ENCODE measurements around the gene AIF1. TPM values are rescaled to one million over a fixed set of nuclear protein-coding genes. Genes with fewer than 3 reads are reported as not detected.

Gene AIF1
- total RNA-seq, 1 donor from 2014 or later = not detected

DNA sequence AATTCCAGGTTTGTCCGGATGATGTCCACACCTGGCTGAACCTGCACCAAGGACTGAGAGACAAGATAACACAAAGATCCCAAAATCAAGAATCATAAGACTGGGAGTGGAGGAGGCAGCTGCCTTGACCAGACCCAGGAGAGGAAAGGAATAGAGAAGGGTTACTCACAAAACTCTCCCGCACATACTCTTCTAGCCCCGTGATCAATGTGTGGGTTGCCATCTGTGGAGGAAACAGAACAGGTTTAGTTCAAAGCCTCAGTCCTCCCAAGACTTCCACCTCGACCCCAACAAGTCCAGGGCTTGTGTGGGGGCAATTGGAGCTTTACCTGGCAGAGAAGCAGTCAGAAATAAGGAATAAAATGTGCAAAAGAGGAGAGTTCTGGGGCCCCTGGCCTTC is 26.3 kb downstream of the AIF1 start:
- no peak for DNase-seq (ENCODE audit: low read depth)

GRCh38 chr6:31642798-31643570 is 27.9 kb downstream of the AIF1 start:
- DNase-seq (ENCODE audit: low read depth) = no peak

DNA sequence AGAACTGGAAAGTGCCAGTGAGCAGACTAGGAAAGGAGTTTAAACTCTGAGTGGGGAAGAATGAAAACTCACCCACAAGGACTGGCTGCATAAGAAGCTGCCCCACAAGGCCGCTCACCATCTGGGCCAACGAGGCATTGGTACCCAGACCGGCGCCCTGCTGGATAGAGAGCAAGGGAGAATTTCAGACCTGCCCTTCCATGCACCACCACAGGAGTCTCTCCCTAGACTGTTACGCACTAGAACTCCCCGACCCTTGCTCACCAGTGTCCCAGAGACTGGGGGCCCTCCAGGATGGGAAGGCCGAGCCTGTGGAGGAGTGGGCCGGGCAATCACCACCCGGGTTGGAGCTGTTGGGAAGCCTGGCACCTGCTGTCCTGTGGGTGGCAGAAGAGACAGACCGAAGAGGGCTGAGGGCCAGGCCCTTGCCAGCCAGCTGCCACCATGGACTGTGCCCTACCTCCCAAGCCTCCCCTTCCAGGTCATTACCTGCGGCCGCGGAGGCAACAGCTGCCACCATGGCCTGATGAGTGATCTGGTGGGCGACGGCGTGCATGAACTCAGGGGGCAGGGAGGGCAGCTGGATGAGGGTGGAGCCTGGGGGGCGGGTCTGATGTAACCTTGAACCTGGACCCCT is 28.9 kb downstream of the AIF1 start:
- DNase-seq (ENCODE audit: low read depth) = no peak

DNA sequence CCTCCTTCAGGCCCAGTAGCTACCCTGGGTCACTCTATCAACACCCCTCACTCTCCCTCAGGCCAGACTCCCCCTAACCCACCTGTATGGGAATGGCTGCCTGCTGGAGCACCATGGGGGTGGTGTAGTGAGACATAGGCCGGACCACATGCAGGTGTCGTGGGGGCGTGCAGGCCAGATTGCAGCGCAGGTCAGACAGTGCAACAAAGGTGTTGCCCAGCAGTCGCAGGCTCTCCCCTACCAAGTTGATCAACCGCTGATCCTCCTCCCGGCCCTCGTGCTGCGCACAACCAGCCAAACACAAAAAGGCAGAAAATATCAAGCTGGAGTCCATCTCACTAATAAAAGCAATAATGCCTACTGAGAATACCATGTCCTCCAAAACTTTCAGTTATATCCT is 30.3 kb downstream of the AIF1 start:
- DNase-seq (ENCODE audit: low read depth) = no peak

- DNase-seq (ENCODE audit: low read depth) = peak; percentile 83
Observed at GRCh38 chr6:31651602-31652191, 36.7 kb downstream of the AIF1 start.

DNA sequence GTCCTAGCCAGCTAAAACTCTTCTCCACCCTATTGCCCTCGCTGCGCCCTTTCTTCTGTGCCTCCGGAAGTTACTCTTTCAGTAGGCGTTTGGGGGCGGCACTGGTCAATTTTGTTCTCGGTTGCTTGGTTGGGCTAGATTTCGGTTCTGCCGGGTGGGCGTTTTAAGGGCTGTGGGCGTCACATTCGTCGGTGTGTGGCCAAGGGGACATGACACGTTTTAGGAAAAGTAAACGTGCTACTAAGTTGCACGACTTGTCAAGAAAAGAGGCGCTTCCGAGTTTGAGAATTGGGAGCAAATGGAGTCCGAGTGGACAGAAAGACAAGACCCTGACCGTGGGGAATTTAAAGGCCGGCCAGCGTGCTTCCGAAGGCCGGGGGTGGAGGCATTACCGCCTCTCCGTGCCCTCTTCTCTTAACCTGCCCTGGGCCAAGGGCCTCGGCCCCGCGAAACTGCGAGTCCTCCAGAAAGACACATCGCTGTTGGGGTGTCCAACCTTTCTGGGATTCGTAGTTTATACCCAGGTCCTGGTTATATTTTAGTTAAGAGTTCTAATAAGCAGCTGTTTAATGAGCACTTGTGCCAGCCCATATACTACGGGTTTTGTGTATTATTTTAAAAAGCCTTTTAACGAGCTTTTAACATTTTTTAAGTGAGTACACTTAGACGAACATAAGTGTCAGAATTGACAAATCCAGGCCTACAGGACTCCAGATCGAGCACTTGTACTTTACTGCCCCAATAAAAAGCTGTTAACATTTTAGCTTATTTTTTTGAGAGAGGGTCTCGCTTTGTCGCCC is 38.1 kb downstream of the AIF1 start:
- DNase-seq (ENCODE audit: low read depth) = no peak

- no peak for DNase-seq (ENCODE audit: low read depth)
Observed at GRCh38 chr6:31654574-31655348, 39.7 kb downstream of the AIF1 start.

- DNase-seq (ENCODE audit: low read depth) = no peak
Observed at GRCh38 chr6:31655349-31656237, 40.6 kb downstream of the AIF1 start, which contains the start of gene APOM. Gene APOM (plus strand): TSS chr6:31655894. CDS start chr6:31655967, 73 bp downstream.

- DNase-seq (ENCODE audit: low read depth) = no peak
Observed at GRCh38 chr6:31657406-31658157, 42.5 kb downstream of the AIF1 start.

DNA sequence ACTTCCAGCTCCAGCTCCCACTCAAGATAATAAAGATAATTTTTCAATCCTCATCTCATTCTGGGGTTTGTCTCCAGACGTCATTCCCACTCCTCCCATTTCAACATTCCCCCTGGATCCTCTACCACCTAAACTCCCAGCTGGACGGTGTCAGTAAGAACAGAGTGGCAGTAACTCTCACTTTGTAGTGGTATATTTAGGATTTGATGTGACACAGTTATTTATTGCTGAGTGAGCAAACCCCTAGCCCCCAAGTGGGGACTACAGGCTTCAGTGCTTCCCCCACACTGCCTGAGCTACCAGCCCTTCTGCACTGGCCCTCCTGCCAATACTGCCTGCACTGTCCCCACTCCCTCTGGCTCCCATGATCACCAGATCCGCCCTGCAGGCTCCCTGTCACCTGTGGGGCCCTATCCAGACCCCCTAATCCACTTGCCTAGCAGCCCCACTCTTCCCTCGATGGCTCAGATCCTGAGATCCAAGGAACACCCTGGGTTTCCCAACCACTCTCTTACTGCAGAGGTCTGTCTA is 43.2 kb downstream of the AIF1 start:
- no peak for DNase-seq (ENCODE audit: low read depth)

GRCh38 chr6:31658983-31659648 is 44.1 kb downstream of the AIF1 start:
- no peak for DNase-seq (ENCODE audit: low read depth)

DNA sequence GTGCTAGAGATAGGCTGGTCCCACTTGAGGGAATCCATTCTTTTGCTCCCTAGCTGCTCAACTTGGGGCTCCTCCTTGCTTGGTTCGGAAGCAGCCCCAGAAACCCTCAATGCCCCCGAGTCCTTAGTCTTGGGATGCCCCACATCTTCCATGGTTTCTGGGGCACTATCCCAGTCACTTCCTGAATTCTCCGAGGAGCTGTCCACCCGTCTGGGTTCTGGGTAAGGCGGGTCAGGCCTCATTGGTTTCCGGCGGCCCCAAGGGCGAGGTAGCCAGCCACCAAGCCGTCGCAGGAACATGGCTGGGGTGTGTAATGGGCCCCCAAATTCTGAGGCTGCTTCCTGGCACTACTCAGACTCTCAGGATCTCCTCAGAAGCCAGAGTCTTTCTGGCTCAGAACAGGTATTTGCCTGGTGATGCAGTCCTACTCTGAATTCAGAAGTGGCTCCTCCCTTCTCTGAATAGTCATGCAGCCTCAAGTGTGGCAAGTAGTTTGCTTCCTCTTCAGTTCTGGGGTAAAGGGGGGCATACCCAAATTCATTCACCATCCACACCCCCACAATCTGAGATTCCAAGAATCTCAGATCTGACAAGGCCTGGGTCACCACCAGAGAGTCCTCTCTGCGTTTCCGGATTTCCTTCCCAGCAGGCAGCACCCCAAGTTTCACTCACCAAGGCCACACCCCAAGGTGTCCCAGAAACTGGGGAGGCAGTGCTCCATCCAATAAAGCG is 44.8 kb downstream of the AIF1 start:
- peak; percentile 42 for DNase-seq (ENCODE audit: low read depth)

DNA sequence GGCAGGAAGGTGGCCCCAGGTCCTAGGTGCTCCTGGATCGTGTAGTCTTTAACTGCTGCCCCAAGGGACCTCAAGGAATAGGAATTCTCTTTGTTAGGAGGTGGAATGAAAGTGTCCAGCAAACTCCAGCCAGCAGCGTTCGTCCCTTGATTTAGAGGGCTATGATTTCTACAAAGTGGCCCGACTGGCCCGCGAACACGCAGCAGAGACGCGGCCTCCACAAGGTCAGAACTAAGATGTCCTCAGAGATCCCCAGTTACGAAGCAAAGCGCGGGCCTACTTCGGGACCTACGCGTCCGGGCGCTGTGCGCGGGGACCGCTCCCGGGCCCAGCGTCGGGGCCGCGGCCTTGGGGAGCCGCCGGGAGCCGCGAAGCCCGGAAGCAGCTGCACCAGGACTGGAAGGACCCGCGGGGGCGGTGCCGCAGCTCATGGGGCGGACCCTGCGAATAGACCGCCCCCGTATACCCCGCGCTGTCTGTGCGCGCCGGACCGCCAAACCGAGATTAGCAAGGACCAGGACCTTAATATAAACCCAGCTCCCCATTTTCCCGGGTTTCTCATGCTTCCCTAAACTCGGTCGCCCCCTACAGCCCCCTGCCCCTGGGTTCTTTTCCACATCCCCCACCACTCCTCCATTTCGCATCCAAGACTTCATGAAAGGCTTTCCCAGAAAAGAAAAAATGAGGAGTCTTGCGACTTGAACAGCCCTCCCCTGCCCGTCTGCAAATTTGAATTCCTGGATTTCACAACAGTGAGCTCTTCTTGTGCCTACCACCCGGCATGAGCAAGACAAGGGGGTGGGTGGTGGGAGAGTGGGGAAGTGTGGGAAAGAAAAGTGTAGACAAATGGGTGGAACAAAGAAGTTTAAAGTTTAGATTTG is 45.6 kb downstream of the AIF1 start, which contains the start of gene C6orf47:
Gene C6orf47, minus strand, starts transcription at position 398 of the 881 bp plus-strand sequence. CDS start 831 bp downstream, outside the sequence.
- DNase-seq (ENCODE audit: low read depth) = peak; percentile 84

DNA sequence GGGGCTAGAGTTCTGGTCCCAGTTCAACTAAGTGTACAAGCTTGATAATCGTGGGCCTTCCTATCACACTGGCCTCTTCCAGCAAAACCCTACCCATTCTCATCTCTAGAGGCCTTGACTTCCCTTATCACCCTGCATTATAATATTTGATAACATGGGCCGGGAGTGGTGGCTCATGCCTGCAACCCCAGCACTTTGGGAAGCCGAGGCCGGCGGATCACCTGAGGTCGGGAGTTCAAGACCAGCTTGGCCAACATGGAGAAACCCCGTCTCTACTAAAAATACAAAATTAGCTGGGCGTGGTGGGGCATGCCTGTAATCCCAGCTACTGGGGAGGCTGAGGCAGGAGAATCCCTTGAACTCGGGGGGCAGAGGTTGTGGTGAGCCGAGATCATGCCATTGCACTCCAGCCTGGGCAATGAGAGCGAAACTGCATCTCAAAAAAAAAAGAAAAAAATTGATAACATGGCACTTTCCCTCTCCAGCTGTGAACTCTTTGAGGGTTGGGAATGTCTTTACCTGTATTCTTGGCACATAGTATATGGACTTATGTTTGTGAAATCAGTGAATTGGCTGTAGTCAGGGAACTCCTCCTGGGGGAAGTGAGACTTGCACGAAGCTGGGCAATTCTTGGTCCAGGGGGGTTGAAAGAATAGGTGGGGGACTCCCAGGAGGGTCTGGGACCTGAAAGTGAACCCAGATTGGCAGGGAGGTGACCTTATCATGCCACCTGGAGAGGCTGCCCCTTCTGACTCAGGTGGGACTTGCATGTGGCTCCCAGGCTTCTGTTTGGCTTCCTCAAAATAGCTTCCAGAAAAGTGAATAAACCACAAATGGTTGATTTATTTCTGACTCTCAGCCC is 46.5 kb downstream of the AIF1 start:
- no peak for DNase-seq (ENCODE audit: low read depth)

DNA sequence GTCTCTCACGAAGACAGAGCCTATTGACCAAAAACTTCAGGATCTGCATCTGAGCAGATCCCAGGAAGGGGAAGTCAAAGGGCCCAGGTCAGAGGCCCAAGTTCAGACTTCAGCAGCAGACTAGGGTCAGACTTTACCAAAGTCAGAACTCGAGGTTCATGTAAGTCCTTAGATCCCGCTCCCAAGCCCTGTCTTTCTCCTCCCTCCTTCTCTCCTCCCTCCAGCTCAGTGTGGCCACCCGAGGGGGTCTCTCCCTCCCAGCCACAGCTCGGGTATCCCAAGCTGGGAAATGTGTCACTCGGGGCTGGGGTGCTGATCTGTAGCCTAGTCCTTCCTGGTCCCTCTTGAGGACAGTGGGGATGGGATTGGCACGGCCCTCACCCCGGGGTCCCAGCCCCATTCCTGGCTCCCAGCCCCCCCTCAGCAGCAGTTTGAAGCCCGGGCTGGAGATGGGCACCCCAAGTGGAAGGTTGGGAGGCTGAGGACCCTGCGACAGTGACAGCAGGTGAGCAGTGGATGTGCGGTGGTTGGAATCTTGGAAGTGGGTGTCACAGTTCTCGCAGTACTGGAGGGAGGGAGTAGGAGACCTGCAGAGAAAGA is 47.2 kb downstream of the AIF1 start:
- no peak for DNase-seq (ENCODE audit: low read depth)

All from myocyte (in vitro differentiated cells).